K562 (cell line): Measurements from ENCODE around the gene CELF4. TPM values are rescaled to one million over a fixed set of nuclear protein-coding genes. Genes with fewer than 3 reads are reported as not detected.
A peak's percentile ranks its signal among the peaks of the same experiment; 100 is the strongest.

ENCODE experiments used
- KLF6 ChIP-seq: fragments of 250-450 bp; sonication (Bioruptor Pico); IDR thresholded peaks from 2 replicates; pipeline ENCODE4 v1.4.0; 2020; ENCODE audit warnings: mild to moderate bottlenecking, moderate library complexity, borderline replicate concordance
- MXI1 ChIP-seq: IDR thresholded peaks from 2 replicates; pipeline ENCODE4 v1.6.1; 2011; ENCODE audit warnings: low read depth, mild to moderate bottlenecking, improper control_type of control experiment, low read length
- RBBP5 ChIP-seq: fragments of 200-600 bp; sonication (generic); IDR thresholded peaks from 2 replicates; pipeline ENCODE4 v1.6.1; 2012; ENCODE audit warnings: borderline replicate concordance, mild to moderate bottlenecking, low read length, control low read depth, inconsistent platforms; ENCODE audit not compliant: insufficient read depth, poor library complexity, severe bottlenecking
- SIRT6 ChIP-seq: IDR thresholded peaks from one replicate; pipeline ENCODE4 v1.6.1; 2012; ENCODE audit warnings: low read depth, mild to moderate bottlenecking, control low read depth, inconsistent platforms, low read length, moderate library complexity
- TBL1XR1 ChIP-seq, 2 experiments: IDR thresholded peaks; 2 replicates each; pipeline ENCODE4 v1.6.1; 2012; ENCODE audit warnings: improper control_type of control experiment in 2 of 2, low read length in 2 of 2, mild to moderate bottlenecking in 1 of 2
- TFAM ChIP-seq: fragments of 250-450 bp; sonication (Bioruptor Pico); conservative IDR thresholded peaks from 2 replicates; pipeline ENCODE4 v1.5.0; 2021; ENCODE audit warnings: mild to moderate bottlenecking, moderate library complexity
- ZFP36 ChIP-seq: fragments of 150-350 bp; IDR thresholded peaks from 2 replicates; pipeline ENCODE4 v1.6.1; 2018; ENCODE audit warnings: low read length, low read depth; ENCODE audit not compliant: partially characterized antibody
- ZNF143 ChIP-seq: sonication (generic); formaldehyde crosslinking; IDR thresholded peaks from 2 replicates; pipeline ENCODE4 v1.9.0; 2022; ENCODE audit warnings: mild to moderate bottlenecking, missing genetic modification reagents
- ZNF24 ChIP-seq: fragments of 450-650 bp; IDR thresholded peaks from 2 replicates; pipeline ENCODE4 v1.6.1; 2016
- polyA plus RNA-seq, 8 experiments: library from polyadenylated mRNA; depleted of rRNA in 4 of 8; stranded (reverse) in 5 of 8; unstranded in 3 of 8; fragments of >200 nt; fragmentation: Nextera tagmentation in 2 of 8; fragmentation: Illumina TruSeq in 1 of 8; extraction: Ambion mirVana in 2 of 8; extraction: Trizol in 1 of 8; gene quantifications; 2 replicates each; pipeline versions ENCODE4 v1.2.1 to v1.2.3, GENCODE V29; 2011 to 2014; ENCODE audit warnings: inconsistent platforms in 1 of 8, missing spikeins in 1 of 8
- total RNA-seq, 7 experiments: library from RNA; depleted of rRNA in 6 of 7; stranded (reverse); fragments of >200 nt in 6 of 7; fragmentation: Illumina TruSeq in 2 of 7; extraction: Trizol in 2 of 7; gene quantifications; 2 replicates each; pipeline versions ENCODE4 v1.2.1 to v1.2.3, GENCODE V29; 2011 to 2021; ENCODE audit warnings: low replicate concordance in 1 of 7
- TF ChIP-seq, protein P1 (sequence below), 2 experiments: fragments of 450-650 bp in 1 of 2; sonication (generic) in 1 of 2; formaldehyde crosslinking in 1 of 2; IDR thresholded peaks; 2 replicates each; pipeline versions ENCODE4 v1.7.1 to v1.9.0; 2016 to 2022; ENCODE audit warnings: inconsistent platforms in 1 of 2, mild to moderate bottlenecking in 1 of 2, missing genetic modification reagents in 1 of 2
- TF ChIP-seq, protein P2 (sequence below), 2 experiments: IDR thresholded peaks in 1 of 2; conservative IDR thresholded peaks in 1 of 2; 2 replicates each; pipeline ENCODE4 v1.6.1; 2016; ENCODE audit warnings: low read depth in 2 of 2, mild to moderate bottlenecking in 1 of 2, missing compliant biosample characterization in 1 of 2, missing genetic modification characterization in 1 of 2, moderate library complexity in 1 of 2
- TF ChIP-seq, protein P3 (sequence below): fragments of 450-650 bp; IDR thresholded peaks from 2 replicates; pipeline ENCODE4 v1.6.1; 2018; ENCODE audit warnings: mild to moderate bottlenecking, low read depth; ENCODE audit not compliant: partially characterized antibody

CELF4 gene
- total and polyA plus RNA-seq, 9 of the 15 experiments (the other 6 are each of a cell fraction or from before 2014, with no cell fraction given), result 0.04 to 0.24 (median 0.07) TPM; not detected in 3

DNA sequence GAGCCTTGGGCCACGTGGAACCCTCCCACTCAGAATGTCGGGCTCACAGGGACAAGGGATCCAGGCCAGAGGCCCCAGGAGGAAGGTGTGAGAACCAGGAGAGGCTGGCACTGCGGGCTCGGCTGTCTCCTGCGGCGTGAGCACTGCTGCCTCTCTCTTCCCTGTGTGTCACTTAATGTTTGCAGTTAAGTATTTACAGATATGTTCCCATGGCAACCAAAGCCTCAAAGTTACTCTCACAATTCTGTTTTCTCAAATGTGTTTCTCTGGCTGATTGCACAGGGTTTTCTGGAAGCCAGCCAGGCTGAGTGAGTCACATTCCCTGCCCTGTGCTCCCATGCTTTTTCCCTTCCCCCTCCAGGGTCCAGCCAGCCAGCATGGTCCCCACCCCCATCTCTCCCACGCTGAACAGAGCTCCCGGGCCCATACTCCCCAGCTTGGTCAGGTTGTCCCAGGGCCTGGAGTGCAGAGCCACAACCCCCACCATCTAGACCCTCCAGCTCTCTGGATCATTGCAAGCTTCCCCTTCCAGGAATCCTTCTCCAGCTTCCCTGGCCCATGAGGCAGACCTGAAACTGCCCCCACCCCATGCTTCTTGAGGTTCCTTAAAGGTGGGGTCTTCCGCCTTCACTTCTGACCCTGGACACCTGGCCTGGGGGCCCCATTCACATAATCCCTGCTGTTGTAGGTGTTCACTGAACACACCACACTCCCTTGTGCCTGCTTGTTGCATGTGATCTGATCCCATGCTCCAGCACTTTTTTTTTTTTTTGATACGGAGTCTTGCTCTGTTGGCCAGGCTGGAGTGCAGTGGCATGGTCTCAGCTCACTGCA, 265.9 kb downstream of the CELF4 start (continued):
- TF ChIP-seq, protein P1, sequence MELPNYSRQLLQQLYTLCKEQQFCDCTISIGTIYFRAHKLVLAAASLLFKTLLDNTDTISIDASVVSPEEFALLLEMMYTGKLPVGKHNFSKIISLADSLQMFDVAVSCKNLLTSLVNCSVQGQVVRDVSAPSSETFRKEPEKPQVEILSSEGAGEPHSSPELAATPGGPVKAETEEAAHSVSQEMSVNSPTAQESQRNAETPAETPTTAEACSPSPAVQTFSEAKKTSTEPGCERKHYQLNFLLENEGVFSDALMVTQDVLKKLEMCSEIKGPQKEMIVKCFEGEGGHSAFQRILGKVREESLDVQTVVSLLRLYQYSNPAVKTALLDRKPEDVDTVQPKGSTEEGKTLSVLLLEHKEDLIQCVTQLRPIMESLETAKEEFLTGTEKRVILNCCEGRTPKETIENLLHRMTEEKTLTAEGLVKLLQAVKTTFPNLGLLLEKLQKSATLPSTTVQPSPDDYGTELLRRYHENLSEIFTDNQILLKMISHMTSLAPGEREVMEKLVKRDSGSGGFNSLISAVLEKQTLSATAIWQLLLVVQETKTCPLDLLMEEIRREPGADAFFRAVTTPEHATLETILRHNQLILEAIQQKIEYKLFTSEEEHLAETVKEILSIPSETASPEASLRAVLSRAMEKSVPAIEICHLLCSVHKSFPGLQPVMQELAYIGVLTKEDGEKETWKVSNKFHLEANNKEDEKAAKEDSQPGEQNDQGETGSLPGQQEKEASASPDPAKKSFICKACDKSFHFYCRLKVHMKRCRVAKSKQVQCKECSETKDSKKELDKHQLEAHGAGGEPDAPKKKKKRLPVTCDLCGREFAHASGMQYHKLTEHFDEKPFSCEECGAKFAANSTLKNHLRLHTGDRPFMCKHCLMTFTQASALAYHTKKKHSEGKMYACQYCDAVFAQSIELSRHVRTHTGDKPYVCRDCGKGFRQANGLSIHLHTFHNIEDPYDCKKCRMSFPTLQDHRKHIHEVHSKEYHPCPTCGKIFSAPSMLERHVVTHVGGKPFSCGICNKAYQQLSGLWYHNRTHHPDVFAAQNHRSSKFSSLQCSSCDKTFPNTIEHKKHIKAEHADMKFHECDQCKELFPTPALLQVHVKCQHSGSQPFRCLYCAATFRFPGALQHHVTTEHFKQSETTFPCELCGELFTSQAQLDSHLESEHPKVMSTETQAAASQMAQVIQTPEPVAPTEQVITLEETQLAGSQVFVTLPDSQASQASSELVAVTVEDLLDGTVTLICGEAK (IDR thresholded peaks at IDR 0.05), result no peak
- TF ChIP-seq, protein P1 (CRISPR knock-in tag; IDR thresholded peaks at IDR 0.05), result no peak
- TF ChIP-seq TFAM (CRISPR knock-in tag) (no peak), SIRT6 (no peak), ZNF143 (no peak), KLF6 (CRISPR knock-in tag) (no peak), MXI1 (peak; percentile 80), ZNF24 (no peak), TBL1XR1 (IDR thresholded peaks at IDR 0.05; ENCODE audit: low read length in 2 of 2) (0 out of 4 replicates have a peak, but pooled peaks of 1 of the 2 experiments have one; percentile 12), RBBP5 (no peak), ZFP36 (peak; percentile 94)
- TF ChIP-seq, protein P2, sequence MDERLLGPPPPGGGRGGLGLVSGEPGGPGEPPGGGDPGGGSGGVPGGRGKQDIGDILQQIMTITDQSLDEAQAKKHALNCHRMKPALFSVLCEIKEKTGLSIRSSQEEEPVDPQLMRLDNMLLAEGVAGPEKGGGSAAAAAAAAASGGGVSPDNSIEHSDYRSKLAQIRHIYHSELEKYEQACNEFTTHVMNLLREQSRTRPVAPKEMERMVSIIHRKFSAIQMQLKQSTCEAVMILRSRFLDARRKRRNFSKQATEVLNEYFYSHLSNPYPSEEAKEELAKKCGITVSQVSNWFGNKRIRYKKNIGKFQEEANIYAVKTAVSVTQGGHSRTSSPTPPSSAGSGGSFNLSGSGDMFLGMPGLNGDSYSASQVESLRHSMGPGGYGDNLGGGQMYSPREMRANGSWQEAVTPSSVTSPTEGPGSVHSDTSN (CRISPR knock-in tag; IDR thresholded peaks at IDR 0.05; ENCODE audit: low read depth), result no peak
- TF ChIP-seq, protein P2 (tag; conservative IDR thresholded peaks at IDR 0.05; ENCODE audit: low read depth), result no peak
- TF ChIP-seq, protein P3, sequence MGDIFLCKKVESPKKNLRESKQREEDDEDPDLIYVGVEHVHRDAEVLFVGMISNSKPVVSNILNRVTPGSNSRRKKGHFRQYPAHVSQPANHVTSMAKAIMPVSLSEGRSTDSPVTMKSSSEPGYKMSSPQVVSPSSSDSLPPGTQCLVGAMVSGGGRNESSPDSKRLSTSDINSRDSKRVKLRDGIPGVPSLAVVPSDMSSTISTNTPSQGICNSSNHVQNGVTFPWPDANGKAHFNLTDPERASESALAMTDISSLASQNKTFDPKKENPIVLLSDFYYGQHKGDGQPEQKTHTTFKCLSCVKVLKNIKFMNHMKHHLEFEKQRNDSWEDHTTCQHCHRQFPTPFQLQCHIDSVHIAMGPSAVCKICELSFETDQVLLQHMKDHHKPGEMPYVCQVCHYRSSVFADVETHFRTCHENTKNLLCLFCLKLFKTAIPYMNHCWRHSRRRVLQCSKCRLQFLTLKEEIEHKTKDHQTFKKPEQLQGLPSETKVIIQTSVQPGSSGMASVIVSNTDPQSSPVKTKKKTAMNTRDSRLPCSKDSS, result no peak
